HepG2 (cell line): Measurements from ENCODE around the gene PRKCI.

Experiments used
- CTCF ChIP-seq: sonication (generic); formaldehyde crosslinking; IDR thresholded peaks from 2 replicates; pipeline ENCODE4 v1.5.0; 2020; ENCODE audit warnings: mild to moderate bottlenecking, missing genetic modification reagents, moderate library complexity
- ESRRA ChIP-seq: sonication (generic); formaldehyde crosslinking; IDR thresholded peaks from 2 replicates; pipeline ENCODE4 v1.5.1; 2020; ENCODE audit warnings: mild to moderate bottlenecking, low read depth, missing genetic modification reagents
- EZH2 ChIP-seq: conservative IDR thresholded peaks from 2 replicates; pipeline ENCODE4 v1.6.1; 2012; ENCODE audit warnings: mild to moderate bottlenecking, low read depth, low read length, moderate library complexity
- MXI1 ChIP-seq: IDR thresholded peaks from 3 replicates; pipeline ENCODE4 v1.6.1; 2012; ENCODE audit warnings: low read depth, low read length, inconsistent platforms, borderline replicate concordance
- NR3C1 ChIP-seq: sonication (generic); formaldehyde crosslinking; IDR thresholded peaks from 2 replicates; pipeline ENCODE4 v1.4.0; 2020; ENCODE audit warnings: missing genetic modification reagents
- SMARCC2 ChIP-seq: fragments of 450-650 bp; IDR thresholded peaks from 2 replicates; pipeline ENCODE4 v1.6.1; 2017; ENCODE audit warnings: antibody characterized with exemption, mild to moderate bottlenecking
- STAT6 ChIP-seq: sonication (generic); formaldehyde crosslinking; IDR thresholded peaks from 2 replicates; pipeline ENCODE4 v1.4.0; 2020; ENCODE audit warnings: missing genetic modification reagents, mild to moderate bottlenecking, borderline replicate concordance
- TCF12 ChIP-seq, 2 experiments: fragments of 450-650 bp in 1 of 2; sonication (generic) in 1 of 2; formaldehyde crosslinking in 1 of 2; IDR thresholded peaks; 2 replicates each; pipeline versions ENCODE4 v1.6.1 to v1.8.0; 2017 to 2022; ENCODE audit warnings: antibody characterized with exemption in 1 of 2, mild to moderate bottlenecking in 1 of 2, missing genetic modification reagents in 1 of 2, moderate library complexity in 1 of 2
- TRAFD1 ChIP-seq: sonication (generic); formaldehyde crosslinking; IDR thresholded peaks from 2 replicates; pipeline ENCODE4 v1.5.1; 2020; ENCODE audit warnings: missing genetic modification reagents, mild to moderate bottlenecking, borderline replicate concordance
- ZNF543 ChIP-seq: sonication (generic); formaldehyde crosslinking; IDR thresholded peaks from 2 replicates; pipeline ENCODE4 v1.4.0; 2020; ENCODE audit warnings: mild to moderate bottlenecking, missing genetic modification reagents
- ZNF563 ChIP-seq: sonication (generic); formaldehyde crosslinking; IDR thresholded peaks from 2 replicates; pipeline ENCODE4 v1.8.0; 2022; ENCODE audit warnings: mild to moderate bottlenecking, moderate library complexity, missing genetic modification reagents
- ZNF570 ChIP-seq: sonication (generic); formaldehyde crosslinking; IDR thresholded peaks from 2 replicates; pipeline ENCODE4 v1.4.0; 2020; ENCODE audit warnings: mild to moderate bottlenecking, missing genetic modification reagents, borderline replicate concordance

- TF ChIP-seq ZNF543 (CRISPR knock-in tag) = no peak
- TF ChIP-seq STAT6 (CRISPR knock-in tag) = no peak
- TF ChIP-seq MXI1 = no peak
- TF ChIP-seq TRAFD1 = no peak
- no peak for TF ChIP-seq ZNF570 (CRISPR knock-in tag)
- no peak for TF ChIP-seq ESRRA
- TF ChIP-seq SMARCC2 = no peak
- TF ChIP-seq CTCF (CRISPR knock-in tag) = no peak
- TF ChIP-seq TCF12 (IDR thresholded peaks at IDR 0.05) = no peak
- no peak for TF ChIP-seq TCF12 (CRISPR knock-in tag; IDR thresholded peaks at IDR 0.05)
- TF ChIP-seq ZNF563 (CRISPR knock-in tag) = no peak
- TF ChIP-seq EZH2 = no peak
- TF ChIP-seq NR3C1 (CRISPR knock-in tag) = no peak
These were observed 86.8 kb downstream of the PRKCI start for GRCh38 chr3:170309046-170309445.
